ENCODE data around the gene BCL2A1.
"Not testable (repeated sequence)": the region's sequence is repeated elsewhere in the genome, so short reads cannot be mapped to it uniquely, and the experiment has no call there.

BCL2A1 gene

GRCh38 chr15:79938143-79938542 lies 32.9 kb downstream of the BCL2A1 start:
- H3K9me3 Mint-ChIP-seq = no peaks in the 10 kb centered on the region
- TF ChIP-seq CTCF (IDR thresholded peaks at IDR 0.05) = no peak
- H3K27ac Mint-ChIP-seq = no peak overlapping the region
- peaks cover 17% of the 10 kb centered on the region for H3K27me3 Mint-ChIP-seq (ENCODE audit: low read depth, poor library complexity)
- peaks cover 23% of the 10 kb centered on the region for H3K4me1 Mint-ChIP-seq
- no peaks in the 10 kb centered on the region for H3K36me3 Mint-ChIP-seq (ENCODE audit: low read depth)
- no peak for DNase-seq
- H3K4me3 Mint-ChIP-seq = no peak overlapping the region

DNA sequence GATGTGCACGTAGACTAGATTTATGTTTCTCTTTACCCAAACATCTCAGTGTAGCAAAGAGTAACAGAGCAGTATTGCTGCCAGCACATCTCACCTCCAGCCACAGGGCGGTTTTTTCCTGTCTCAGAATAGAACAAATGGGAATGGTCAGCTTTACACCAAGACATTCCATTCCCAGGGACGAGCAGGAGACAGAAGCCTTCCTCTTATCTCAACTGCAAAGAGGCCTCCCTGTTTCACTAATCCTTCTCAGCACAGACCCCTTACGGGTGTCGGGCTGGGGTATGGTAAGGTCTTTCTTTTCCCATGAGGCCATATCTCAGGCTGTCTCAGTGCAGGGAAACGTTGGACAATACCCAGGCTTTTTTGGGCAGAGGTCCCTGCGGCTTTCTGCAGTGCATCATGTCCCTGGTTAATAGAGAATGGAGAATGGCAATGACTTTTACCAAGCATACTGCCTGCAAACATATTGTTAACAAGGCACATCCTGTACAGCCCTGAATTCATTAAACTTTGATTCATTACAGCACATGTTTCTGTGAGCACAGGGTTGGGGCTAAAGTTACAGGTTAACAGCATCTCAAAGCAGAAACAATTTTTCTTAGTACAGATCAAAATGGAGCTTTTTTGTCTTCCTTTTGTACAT lies 35.3 kb downstream of the BCL2A1 start:
- not testable (repeated sequence) for H3K4me3 Mint-ChIP-seq, H3K27ac Mint-ChIP-seq
- peaks cover 18% of the 10 kb centered on the region for H3K27me3 Mint-ChIP-seq (ENCODE audit: low read depth, poor library complexity)

GRCh38 chr15:79933231-79933630 lies 37.8 kb downstream of the BCL2A1 start:
- H3K4me1 Mint-ChIP-seq = peaks cover 23% of the 10 kb centered on the region
- H3K27me3 Mint-ChIP-seq (ENCODE audit: low read depth, poor library complexity) = peaks cover 19% of the 10 kb centered on the region
- no peak overlapping the region for H3K4me3 Mint-ChIP-seq
- H3K36me3 Mint-ChIP-seq (ENCODE audit: low read depth) = peaks cover 3% of the 10 kb centered on the region
- DNase-seq = no peak
- no peak for TF ChIP-seq CTCF (IDR thresholded peaks at IDR 0.05)
- peaks cover 6% of the 10 kb centered on the region for H3K9me3 Mint-ChIP-seq
- H3K27ac Mint-ChIP-seq = no peak overlapping the region

More for the DNA sequence above, 35.3 kb downstream of the BCL2A1 start:
- H3K36me3 Mint-ChIP-seq (ENCODE audit: low read depth); DNase-seq; H3K9me3 Mint-ChIP-seq: not testable (repeated sequence)
- H3K4me1 Mint-ChIP-seq = peaks cover 23% of the 10 kb centered on the region

DNA sequence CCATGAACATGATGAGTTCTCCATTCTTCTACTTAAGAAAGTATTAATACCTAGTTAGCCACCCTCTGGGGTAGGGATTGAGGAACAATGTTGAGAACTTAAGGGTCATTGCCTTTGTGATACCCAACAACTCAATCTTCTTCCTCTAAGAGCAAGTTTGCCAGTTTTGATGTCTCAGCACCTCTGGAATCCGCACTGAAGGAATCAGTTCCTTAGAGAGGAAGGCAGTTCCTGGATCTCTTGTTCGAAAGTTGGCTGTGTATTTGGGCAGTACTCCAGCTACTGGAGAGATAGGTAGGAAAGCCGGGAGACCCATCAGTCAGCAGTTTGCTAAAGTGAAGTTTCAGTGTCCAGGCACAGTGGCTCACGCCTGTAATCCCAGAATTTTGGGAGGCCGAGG lies 38.5 kb downstream of the BCL2A1 start:
- H3K36me3 Mint-ChIP-seq (ENCODE audit: low read depth) = peaks cover 3% of the 10 kb centered on the region

GRCh38 chr15:79930516-79930915 lies 40.5 kb downstream of the BCL2A1 start:
- no peak for TF ChIP-seq CTCF (IDR thresholded peaks at IDR 0.05)
- Mint-ChIP-seq H3K27me3 (ENCODE audit: low read depth, poor library complexity) (peaks cover 10% of the 10 kb centered on the region), H3K27ac (no peak overlapping the region), H3K36me3 (ENCODE audit: low read depth) (peaks cover 12% of the 10 kb centered on the region), H3K9me3 (peaks cover 15% of the 10 kb centered on the region), H3K4me3 (no peak overlapping the region), H3K4me1 (peaks cover 9% of the 10 kb centered on the region)
- DNase-seq = no peak

More for the DNA sequence above, 38.5 kb downstream of the BCL2A1 start:
- no peak for TF ChIP-seq CTCF (IDR thresholded peaks at IDR 0.05)
- Mint-ChIP-seq H3K27me3 (ENCODE audit: low read depth, poor library complexity) (peaks cover 16% of the 10 kb centered on the region), H3K4me1 (peaks cover 23% of the 10 kb centered on the region), H3K27ac (no peak overlapping the region), H3K4me3 (no peak overlapping the region), H3K9me3 (peaks cover 6% of the 10 kb centered on the region)
- no peak for DNase-seq

- Mint-ChIP-seq H3K4me3 (no peak overlapping the region), H3K36me3 (ENCODE audit: low read depth) (peaks cover 16% of the 10 kb centered on the region), H3K27ac (no peak overlapping the region), H3K9me3 (peaks cover 19% of the 10 kb centered on the region), H3K4me1 (no peaks in the 10 kb centered on the region), H3K27me3 (ENCODE audit: low read depth, poor library complexity) (peaks cover 10% of the 10 kb centered on the region)
- DNase-seq = no peak
- TF ChIP-seq CTCF (IDR thresholded peaks at IDR 0.05) = no peak
Observed at GRCh38 chr15:79929412-79929811, 41.6 kb downstream of the BCL2A1 start.

DNA sequence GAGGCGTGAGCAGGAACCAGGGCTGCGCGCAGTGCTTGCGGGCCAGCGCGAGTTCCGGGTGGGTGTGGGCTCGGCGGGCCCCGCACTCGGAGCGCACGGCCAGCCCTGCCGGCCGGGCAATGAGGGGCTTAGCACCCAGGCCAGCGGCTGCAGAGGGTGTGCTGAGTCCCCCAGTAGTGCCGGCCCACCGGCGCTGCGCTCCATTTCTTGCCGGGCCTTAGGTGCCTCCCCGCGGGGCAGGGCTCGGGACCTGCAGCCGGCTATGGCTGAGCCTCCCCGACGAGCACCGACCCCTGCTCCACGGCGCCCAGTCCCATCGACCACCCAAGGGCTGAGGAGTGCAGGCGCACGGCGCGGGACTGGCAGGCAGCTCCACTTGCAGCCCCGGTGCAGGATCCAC lies 44.9 kb downstream of the BCL2A1 start:
- H3K27ac Mint-ChIP-seq, H3K4me3 Mint-ChIP-seq, DNase-seq: not testable (repeated sequence)
- H3K9me3 Mint-ChIP-seq = peaks cover 39% of the 10 kb centered on the region
- peaks cover 20% of the 10 kb centered on the region for H3K4me1 Mint-ChIP-seq
- H3K27me3 Mint-ChIP-seq (ENCODE audit: low read depth, poor library complexity) = peaks cover 10% of the 10 kb centered on the region
- H3K36me3 Mint-ChIP-seq (ENCODE audit: low read depth) = peaks cover 37% of the 10 kb centered on the region
